OCI-LY7 (cell line): ENCODE results near the gene HPSE2. TPM values are rescaled to one million over a fixed set of nuclear protein-coding genes. Genes with fewer than 3 reads are reported as not detected.

Source experiments
- BruUV-seq: library from RNA; stranded (reverse); fragments of 400-500 nt; replicated peaks from 2 replicates; lab custom pipeline; 2021; lab: Mats Ljungman, UMichigan
- CTCF ChIA-PET: fragments of 300-600 bp; sonication (Branson Sonifier 250); formaldehyde crosslinking; loops from one replicate; lab custom pipeline; 2022; ENCODE audit warnings: antibody characterized with exemption; ENCODE audit not compliant: unreplicated experiment; lab: Charles Lee
- POLR2A ChIA-PET: fragments of 300-600 bp; sonication (Branson Sonifier 250); formaldehyde crosslinking; loops from one replicate; lab custom pipeline; 2022; ENCODE audit warnings: antibody characterized with exemption; lab: Charles Lee
- DNase-seq: peaks from one replicate; pipeline ENCODE4 v3.0.0-alpha.2; 2015; ENCODE audit warnings: low spot score
- H2AFZ ChIP-seq: fragments of 200-600 bp; sonication (generic), shearing (Covaris generic); 2 replicates; pipeline ENCODE4 v1.6.1; 2014; ENCODE audit warnings: mild to moderate bottlenecking, antibody characterized with exemption, low read length, moderate library complexity
- H3K27ac ChIP-seq: fragments of 200-600 bp; sonication (generic); 2 replicates; pipeline ENCODE4 v1.5.1; 2014; ENCODE audit warnings: mixed run types, low read depth, mild to moderate bottlenecking, moderate library complexity, low read length, inconsistent platforms; ENCODE audit not compliant: poor library complexity, severe bottlenecking
- H3K36me3 ChIP-seq: fragments of 200-600 bp; sonication (generic); 2 replicates; pipeline ENCODE4 v1.6.1; 2014; ENCODE audit warnings: mild to moderate bottlenecking, antibody characterized with exemption, low read length, moderate library complexity, mixed read lengths; ENCODE audit not compliant: insufficient read depth
- H3K4me1 ChIP-seq: fragments of 200-600 bp; sonication (generic); 2 replicates; pipeline ENCODE4 v1.5.1; 2014; ENCODE audit warnings: mild to moderate bottlenecking, low read length; ENCODE audit not compliant: insufficient read depth, poor library complexity, severe bottlenecking
- H3K4me2 ChIP-seq: fragments of 200-600 bp; sonication (generic); 2 replicates; pipeline ENCODE4 v1.6.1; 2014; ENCODE audit warnings: mild to moderate bottlenecking, low read length
- H3K4me3 ChIP-seq: fragments of 200-600 bp; sonication (generic); 2 replicates; pipeline ENCODE4 v1.5.1; 2014; ENCODE audit warnings: mild to moderate bottlenecking, low read depth, low read length; ENCODE audit not compliant: poor library complexity, severe bottlenecking
- H3K79me2 ChIP-seq: fragments of 200-600 bp; sonication (generic); 2 replicates; pipeline ENCODE4 v1.6.1; 2016; ENCODE audit warnings: low read depth, mild to moderate bottlenecking, low read length, moderate library complexity, mixed read lengths; ENCODE audit not compliant: insufficient read depth
- H3K9me2 ChIP-seq: fragments of 200-600 bp; sonication (generic); 2 replicates; pipeline ENCODE4 v1.6.1; 2016; ENCODE audit warnings: mild to moderate bottlenecking, low read length, mixed read lengths; ENCODE audit not compliant: insufficient read depth
- H3K9me3 ChIP-seq: fragments of 200-600 bp; sonication (generic); 2 replicates; pipeline ENCODE4 v1.6.1; 2014; ENCODE audit warnings: mild to moderate bottlenecking, mixed run types, low read length, mixed read lengths
- H4K20me1 ChIP-seq: fragments of 200-600 bp; sonication (generic); 2 replicates; pipeline ENCODE4 v1.6.1; 2014; ENCODE audit warnings: mild to moderate bottlenecking, antibody characterized with exemption, low read length, moderate library complexity, mixed read lengths; ENCODE audit not compliant: insufficient read depth
- CTCF ChIP-seq: fragments of 200-600 bp; sonication (generic); conservative IDR thresholded peaks from 2 replicates; pipeline ENCODE4 v1.5.1; 2014; ENCODE audit warnings: mild to moderate bottlenecking, antibody characterized with exemption, low read length, moderate library complexity, mixed read lengths
- EZH2phosphoT487 ChIP-seq: fragments of 200-600 bp; sonication (generic); IDR thresholded peaks from 2 replicates; pipeline ENCODE4 v1.6.1; 2018; ENCODE audit warnings: low read depth, borderline replicate concordance, mild to moderate bottlenecking, mixed run types, antibody characterized with exemption, low read length, moderate library complexity, mixed read lengths
- intact Hi-C: fragments of 100-400 bp; cut with micrococcal nuclease; formaldehyde crosslinking; loops from one replicate; pipeline ENCODE4 v1.10.0; 2022; ENCODE audit not compliant: unreplicated experiment
- total RNA-seq, 2 experiments: library from RNA; depleted of rRNA in 1 of 2; stranded (reverse); fragments of >200 nt in 1 of 2; shearing (Covaris generic) in 1 of 2; gene quantifications; 2 replicates each; pipeline ENCODE4 v1.2.3, GENCODE V29; 2014 to 2022

Gene HPSE2
- total RNA-seq, 2 experiments from 2014 or later, result not detected

- CTCF ChIA-PET, result no interaction called here
- POLR2A ChIA-PET, result no interaction called here
These were observed 334.1 kb downstream of the HPSE2 start for GRCh38 chr10:98901441-98902110.

GRCh38 chr10:98899018-98899417 lies 336.6 kb downstream of the HPSE2 start:
- CTCF ChIA-PET, result no interaction called here
- TF ChIP-seq EZH2phosphoT487 (no peak), CTCF (no peak)
- no peaks in the 10 kb centered on the region for H3K9me2 ChIP-seq
- H3K36me3 ChIP-seq, result no peaks in the 10 kb centered on the region
- no peaks in the 10 kb centered on the region for H3K79me2 ChIP-seq
- no peaks in the 10 kb centered on the region for H4K20me1 ChIP-seq
- POLR2A ChIA-PET, result no interaction called here
- H3K9me3 ChIP-seq, result no peaks in the 10 kb centered on the region
- intact Hi-C loops, result no loop called here
- no peak overlapping the region for H3K4me2 ChIP-seq
- H3K27ac ChIP-seq, result no peak overlapping the region
- no peak overlapping the region for H3K4me3 ChIP-seq
- no peak for DNase-seq
- no TSS peak for BruUV-seq
- no peaks in the 10 kb centered on the region for H3K4me1 ChIP-seq
- H2AFZ ChIP-seq, result no peak overlapping the region

More at GRCh38 chr10:98901441-98902110, 334.1 kb downstream of the HPSE2 start:
- DNase-seq, result no peak
- Histone ChIP-seq H2AFZ (no peak overlapping the region), H3K36me3 (no peaks in the 10 kb centered on the region), H4K20me1 (no peaks in the 10 kb centered on the region), H3K27ac (no peak overlapping the region), H3K4me3 (no peak overlapping the region), H3K4me2 (no peak overlapping the region), H3K9me2 (no peaks in the 10 kb centered on the region), H3K4me1 (no peaks in the 10 kb centered on the region), H3K79me2 (no peaks in the 10 kb centered on the region), H3K9me3 (no peaks in the 10 kb centered on the region)
- BruUV-seq, result no TSS peak
- intact Hi-C loops, result no loop called here
- TF ChIP-seq CTCF (no peak), EZH2phosphoT487 (no peak)

- POLR2A ChIA-PET, result interaction anchor here (0.6 to 1.3 kb wide), 3 partner anchors 13 to 259 kb away, joined by 3 read pairs; no protein-coding TSS in a partner anchor
- intact Hi-C loops, result no loop called here
These were observed 343.1 kb downstream of the HPSE2 start for GRCh38 chr10:98892523-98892922.

More at GRCh38 chr10:98892523-98892922, 343.1 kb downstream of the HPSE2 start:
- H3K36me3 ChIP-seq, result no peaks in the 10 kb centered on the region
- BruUV-seq, result no TSS peak
- H4K20me1 ChIP-seq, result no peaks in the 10 kb centered on the region
- no peaks in the 10 kb centered on the region for H3K9me3 ChIP-seq
- TF ChIP-seq CTCF (no peak), EZH2phosphoT487 (no peak)
- H3K79me2 ChIP-seq, result no peaks in the 10 kb centered on the region
- no peaks in the 10 kb centered on the region for H3K9me2 ChIP-seq
- DNase-seq, result no peak
- no peak overlapping the region for H2AFZ ChIP-seq
- no peaks in the 10 kb centered on the region for H3K4me1 ChIP-seq
- CTCF ChIA-PET, result no interaction called here
- no peak overlapping the region for H3K4me2 ChIP-seq
- no peak overlapping the region for H3K27ac ChIP-seq
- H3K4me3 ChIP-seq, result no peak overlapping the region
